K562 (cell line): ENCODE data around the gene ADCY4. TPM values are rescaled to one million over a fixed set of nuclear protein-coding genes. Genes with fewer than 3 reads are reported as not detected.

Experiments
- ATAC-seq: fragments of 200-7000 bp; cut with Tn5 transposase; 3 replicates; pipeline ENCODE4 v1.9.1; 2020; ENCODE audit warnings: moderate library complexity
- BruUV-seq: library from RNA; stranded (reverse); fragments of 400-500 nt; replicated peaks from 2 replicates; lab custom pipeline; 2021; lab: Mats Ljungman, UMichigan
- CTCF ChIA-PET: fragments of 300-600 bp; formaldehyde crosslinking; extraction: SDS; loops from one replicate; lab custom pipeline; 2021; ENCODE audit warnings: low intra/inter-chr PET ratio; lab: Yijun Ruan, JAX
- POLR2A ChIA-PET: fragments of 300-600, 350-650 bp; sonication (Branson Sonifier 250); formaldehyde crosslinking; extraction: SDS; loops from one replicate; lab custom pipeline; 2021; ENCODE audit warnings: antibody characterized with exemption, inconsistent platforms; lab: Yijun Ruan, JAX
- DNase-seq, 4 experiments: peaks; one replicate each; pipeline versions ENCODE4 v3.0.0 to v3.0.0-alpha.2; 2011 to 2018; ENCODE audit warnings: low spot score in 3 of 4, mixed read lengths in 3 of 4; ENCODE audit errors: extremely low read depth in 1 of 4
- FAIRE-seq: peaks from 2 replicates; lab custom pipeline; 2011; peaks lifted over from hg19 to GRCh38; lab: Jason Lieb, UNC
- H2AFZ ChIP-seq: 2 replicates; pipeline ENCODE4 v1.6.0; 2011; ENCODE audit warnings: low read depth, low read length, control low read depth, inconsistent platforms
- H3K27ac ChIP-seq: fragments of 200-600 bp; 3 replicates; pipeline ENCODE4 v1.8.0; 2011; ENCODE audit warnings: low read depth, mild to moderate bottlenecking, control low read depth, inconsistent platforms, low read length, moderate library complexity, mixed read lengths; ENCODE audit errors: extremely low read depth
- H3K27me3 ChIP-seq, 2 experiments: fragments of 300-600 bp in 1 of 2; 2 replicates in 1 of 2; 3 replicates in 1 of 2; pipeline versions ENCODE4 v1.6.0 to v1.8.0; 2011; ENCODE audit warnings: inconsistent platforms in 2 of 2, low read length in 2 of 2, mild to moderate bottlenecking in 1 of 2, mixed read lengths in 1 of 2, moderate library complexity in 1 of 2; ENCODE audit not compliant: control insufficient read depth in 2 of 2, insufficient read depth in 2 of 2
- H3K36me3 ChIP-seq: fragments of 300-600 bp; 3 replicates; pipeline ENCODE4 v1.8.0; 2011; ENCODE audit warnings: mild to moderate bottlenecking, low read length, inconsistent platforms; ENCODE audit not compliant: control insufficient read depth, insufficient read depth
- H3K4me1 ChIP-seq, 2 experiments: fragments of 200-600 bp in 1 of 2; replicated peaks in 1 of 2; 2 replicates in 1 of 2; 3 replicates in 1 of 2; pipeline versions ENCODE4 v1.5.1 to v1.8.0; 2011; ENCODE audit warnings: inconsistent platforms in 2 of 2, low read length in 2 of 2, mild to moderate bottlenecking in 1 of 2, mixed read lengths in 1 of 2, moderate library complexity in 1 of 2; ENCODE audit not compliant: control insufficient read depth in 2 of 2, insufficient read depth in 2 of 2
- H3K4me2 ChIP-seq: 2 replicates; pipeline ENCODE4 v1.6.1; 2011; ENCODE audit warnings: low read length, control low read depth, inconsistent platforms, mixed read lengths; ENCODE audit not compliant: insufficient read depth
- H3K4me3 ChIP-seq: fragments of 200-600 bp; sonication (generic), shearing (Covaris generic); 2 replicates; pipeline ENCODE4 v1.5.1; 2016; ENCODE audit warnings: control low read depth, inconsistent platforms
- H3K79me2 ChIP-seq: fragments of 200-600 bp; 3 replicates; pipeline ENCODE4 v1.8.0; 2011; ENCODE audit warnings: low read length, inconsistent platforms; ENCODE audit not compliant: control insufficient read depth, insufficient read depth
- H3K9ac ChIP-seq, 2 experiments: 2 replicates each; pipeline versions ENCODE4 v1.6.0 to v1.6.1; 2011; ENCODE audit warnings: low read depth in 2 of 2, low read length in 2 of 2, control low read depth in 1 of 2, inconsistent platforms in 1 of 2, mild to moderate bottlenecking in 1 of 2, mixed read lengths in 1 of 2; ENCODE audit not compliant: insufficient read depth in 1 of 2
- H3K9me1 ChIP-seq: one replicate; pipeline ENCODE4 v1.6.0; 2011; ENCODE audit warnings: inconsistent platforms, mild to moderate bottlenecking, low read length, moderate library complexity; ENCODE audit not compliant: control insufficient read depth, insufficient read depth
- H3K9me3 ChIP-seq: replicated peaks from 2 replicates; pipeline ENCODE4 v1.5.1; 2011; ENCODE audit warnings: low read depth, low read length, inconsistent platforms; ENCODE audit not compliant: control insufficient read depth, insufficient read depth
- H4K20me1 ChIP-seq: replicated peaks from 2 replicates; pipeline ENCODE4 v1.6.1; 2011; ENCODE audit warnings: low read length, inconsistent platforms, mixed read lengths; ENCODE audit not compliant: control insufficient read depth, insufficient read depth
- BRF1 ChIP-seq: IDR thresholded peaks from 3 replicates; pipeline ENCODE4 v1.6.1; 2011; ENCODE audit warnings: borderline replicate concordance, mild to moderate bottlenecking; ENCODE audit not compliant: insufficient read length; ENCODE audit errors: extremely low read depth
- CLOCK ChIP-seq: fragments of 250-450 bp; sonication (Bioruptor Pico); IDR thresholded peaks from 2 replicates; pipeline ENCODE4 v1.4.0; 2020; ENCODE audit warnings: mild to moderate bottlenecking, moderate library complexity, borderline replicate concordance
- E2F6 ChIP-seq, 2 experiments: IDR thresholded peaks; 2 replicates each; pipeline ENCODE4 v1.6.1; 2011; ENCODE audit warnings: borderline replicate concordance in 1 of 2, control low read depth in 1 of 2, low read depth in 1 of 2, low read length in 1 of 2, mild to moderate bottlenecking in 1 of 2, mixed read lengths in 1 of 2, moderate library complexity in 1 of 2; ENCODE audit not compliant: insufficient read depth in 1 of 2, insufficient read length in 1 of 2, poor library complexity in 1 of 2, severe bottlenecking in 1 of 2; ENCODE audit errors: extremely low read depth in 1 of 2
- FOXJ2 ChIP-seq: fragments of 200-800 bp; sonication (Bioruptor generic); IDR thresholded peaks from 2 replicates; pipeline ENCODE4 v1.6.1; 2016; ENCODE audit warnings: missing genetic modification characterization, missing compliant biosample characterization
- GATA2 ChIP-seq: sonication (generic); formaldehyde crosslinking; IDR thresholded peaks from 2 replicates; pipeline ENCODE4 v1.4.0; 2020; ENCODE audit warnings: mild to moderate bottlenecking, missing genetic modification reagents
- MTF1 ChIP-seq: fragments of 250-450 bp; sonication (Bioruptor Pico); IDR thresholded peaks from 2 replicates; pipeline ENCODE4 v1.9.0; 2021; ENCODE audit warnings: moderate library complexity, mild to moderate bottlenecking, inconsistent platforms, borderline replicate concordance
- NKRF ChIP-seq: fragments of 450-650 bp; IDR thresholded peaks from 2 replicates; pipeline ENCODE4 v1.6.1; 2016; ENCODE audit warnings: borderline replicate concordance
- OTX1 ChIP-seq: fragments of 450-650 bp; formaldehyde crosslinking; IDR thresholded peaks from 2 replicates; pipeline ENCODE4 v1.4.0; 2022; ENCODE audit warnings: mild to moderate bottlenecking
- RBFOX2 ChIP-seq: fragments of 200-400 bp; formaldehyde crosslinking; IDR thresholded peaks from 2 replicates; pipeline ENCODE4 v1.6.1; 2017; ENCODE audit warnings: low read depth, mild to moderate bottlenecking, low read length, moderate library complexity
- RBM17 ChIP-seq: fragments of 200-400 bp; formaldehyde crosslinking; IDR thresholded peaks from 2 replicates; pipeline ENCODE4 v1.6.1; 2017; ENCODE audit warnings: low read depth, mild to moderate bottlenecking, low read length, borderline replicate concordance
- TFE3 ChIP-seq: fragments of 450-650 bp; formaldehyde crosslinking; IDR thresholded peaks from 2 replicates; pipeline ENCODE4 v1.4.0; 2020; ENCODE audit warnings: mild to moderate bottlenecking, mixed read lengths
- ZBED1 ChIP-seq: IDR thresholded peaks from 2 replicates; pipeline ENCODE4 v1.6.1; 2014
- ZNF408 ChIP-seq: fragments of 250-450 bp; sonication (Bioruptor Pico); IDR thresholded peaks from 2 replicates; pipeline ENCODE4 v1.4.0; 2020; ENCODE audit warnings: low read depth, mild to moderate bottlenecking, moderate library complexity
- WGBS: fragments of 100-300 bp; shearing (Covaris generic); methylation state at CpG from one replicate; pipeline ENCODE4 v1.1.6; 2016; ENCODE audit warnings: low coverage, mixed read lengths; ENCODE audit not compliant: insufficient coverage; ENCODE audit errors: missing lambda C conversion rate; 5-methylcytosine and 5-hydroxymethylcytosine counted together
- in situ Hi-C: fragments of 300-500 bp; cut with MboI; formaldehyde crosslinking; loops from 4 replicates; pipeline ENCODE4 v1.15.0; 2018; ENCODE audit warnings: inconsistent platforms, mixed read lengths
- intact Hi-C: fragments of 100-400 bp; cut with micrococcal nuclease; formaldehyde crosslinking; loops from 2 replicates; pipeline ENCODE4 v1.14.2; 2022
- polyA plus RNA-seq, 8 experiments: library from polyadenylated mRNA; depleted of rRNA in 4 of 8; stranded (reverse) in 5 of 8; unstranded in 3 of 8; fragments of >200 nt; fragmentation: Nextera tagmentation in 2 of 8; fragmentation: Illumina TruSeq in 1 of 8; extraction: Ambion mirVana in 2 of 8; extraction: Trizol in 1 of 8; gene quantifications; 2 replicates each; pipeline versions ENCODE4 v1.2.1 to v1.2.3, GENCODE V29; 2011 to 2014; ENCODE audit warnings: inconsistent platforms in 1 of 8, missing spikeins in 1 of 8
- total RNA-seq, 7 experiments: library from RNA; depleted of rRNA in 6 of 7; stranded (reverse); fragments of >200 nt in 6 of 7; fragmentation: Illumina TruSeq in 2 of 7; extraction: Trizol in 2 of 7; gene quantifications; 2 replicates each; pipeline versions ENCODE4 v1.2.1 to v1.2.3, GENCODE V29; 2011 to 2021; ENCODE audit warnings: low replicate concordance in 1 of 7

ADCY4 gene
- total and polyA plus RNA-seq, 9 of the 15 experiments (the other 6 are each of a cell fraction or from before 2014, with no cell fraction given), result 0.04 to 0.31 (median 0.15) TPM; not detected in 2

GRCh38 chr14:24337144-24337823, 2.4 kb upstream of the ADCY4 start:
- Histone ChIP-seq H3K27me3 (peaks cover 0 to 9% of the 10 kb centered on the region in 2 experiments; a peak in 1 of 5 replicates), H2AFZ (no peak overlapping the region), H3K9me1 (no peaks in the 10 kb centered on the region), H3K79me2 (no peaks in the 10 kb centered on the region), H3K27ac (no peak overlapping the region), H3K4me1 (peaks cover 4 to 36% of the 10 kb centered on the region in 2 experiments; a peak in 4 of 5 replicates), H3K9me3 (no peaks in the 10 kb centered on the region), H3K9ac (no peak overlapping the region), H4K20me1 (no peaks in the 10 kb centered on the region), H3K36me3 (no peaks in the 10 kb centered on the region), H3K4me2 (no peak overlapping the region), H3K4me3 (no peak overlapping the region)
- BruUV-seq, result no TSS peak
- CTCF ChIA-PET, result no interaction called here
- POLR2A ChIA-PET, result interaction anchor here (0.8 to 1.5 kb wide), 5 partner anchors 74 to 103 kb away, joined by 4 to 7 read pairs (median 5); partner anchors contain the start of genes KHNYN and TGM1
- in situ Hi-C loops (loop anchor here (25.0 kb wide), 1 partner anchor 350 kb away; no protein-coding TSS in a partner anchor), intact Hi-C loops (no loop called here)
- ATAC-seq (no peak), FAIRE-seq (no peak), DNase-seq (no peak)
- TF ChIP-seq TFE3 (no peak), BRF1 (no peak), CLOCK (CRISPR knock-in tag) (no peak), GATA2 (no peak), RBFOX2 (no peak), MTF1 (no peak), ZNF408 (CRISPR knock-in tag) (no peak), ZBED1 (no peak), OTX1 (CRISPR knock-in tag) (no peak), NKRF (no peak), RBM17 (no peak), FOXJ2 (tag) (no peak), E2F6 (IDR thresholded peaks at IDR 0.05; ENCODE audit: borderline replicate concordance in 1 of 2, extremely low read depth in 1 of 2, insufficient read depth in 1 of 2, insufficient read length in 1 of 2, low read depth in 1 of 2, low read length in 1 of 2, poor library complexity in 1 of 2, severe bottlenecking in 1 of 2) (no peak)
- WGBS, result 16% methylated on average over 6 of the region's 7 CpGs
